Renal pelvis (tissue), 4 donors: ENCODE results near the gene SEMA6C. TPM values are rescaled to one million over a fixed set of nuclear protein-coding genes. Genes with fewer than 3 reads are reported as not detected.
"Not testable (repeated sequence)": the region's sequence is repeated elsewhere in the genome, so short reads cannot be mapped to it uniquely, and the experiment has no call there.

Source experiments
- DNase-seq: peaks from one replicate; pipeline ENCODE4 v3.0.0-alpha.2; 2013
- polyA plus RNA-seq, 3 donors: library from polyadenylated mRNA; unstranded; fragments of 120-200 nt; gene quantifications; one replicate each; pipeline ENCODE4 v1.2.1, GENCODE V29; 2013; ENCODE audit not compliant: insufficient read length in 3 of 3

The SEMA6C gene
- polyA plus RNA-seq, 3 donors = 27.5 to 37.6 (median 33.3) TPM

DNA sequence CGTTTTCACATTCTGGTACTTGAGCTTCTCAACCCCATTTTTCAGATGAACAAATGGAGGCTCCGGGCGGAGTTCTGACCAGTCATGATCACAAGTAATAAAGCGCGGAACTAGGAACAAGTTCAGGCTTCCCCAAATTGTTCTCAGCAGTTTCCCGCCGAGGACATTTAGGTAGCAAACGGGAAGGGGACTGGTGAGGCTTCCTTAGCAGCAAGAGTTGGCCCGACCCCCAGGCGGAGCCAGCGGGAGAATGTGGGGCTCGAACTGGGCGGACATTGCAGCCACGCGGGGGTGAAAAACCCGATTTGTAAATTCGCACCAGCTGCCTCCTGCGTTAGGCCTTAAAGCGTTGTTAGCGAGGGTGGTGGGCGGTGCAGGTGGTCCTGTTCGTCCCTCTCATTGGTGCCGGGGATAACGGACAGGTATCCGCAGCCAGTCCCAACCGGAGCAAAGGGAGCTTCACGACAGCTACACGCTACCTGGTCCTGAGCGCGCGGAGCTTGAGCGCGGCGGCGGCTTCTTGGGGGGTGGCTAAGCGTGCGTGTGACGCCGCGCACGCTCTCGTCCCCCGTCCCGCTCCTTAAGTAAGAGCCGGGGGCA is 15.3 kb downstream of the SEMA6C start:
- DNase-seq = peak; percentile 92

DNA sequence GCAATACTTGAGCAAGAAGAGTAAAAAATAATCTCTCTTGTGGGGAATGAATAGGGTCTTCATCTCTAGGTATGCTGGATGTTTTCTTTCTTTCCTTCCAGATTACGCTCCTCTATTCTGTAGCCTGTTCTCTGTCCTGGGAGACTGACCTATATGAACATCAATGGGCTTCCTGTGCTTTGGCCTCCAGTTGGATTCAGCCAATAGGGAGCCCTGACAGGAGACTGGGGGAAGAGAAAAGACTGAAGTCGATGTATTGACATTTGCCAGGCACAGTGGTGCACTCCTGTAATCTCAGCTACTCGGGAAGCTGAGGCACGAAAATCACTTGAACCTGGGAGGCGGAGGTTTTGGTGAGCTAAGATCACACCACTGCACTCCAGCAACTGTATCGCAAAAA is 17.6 kb downstream of the SEMA6C start:
- DNase-seq = no peak

DNA sequence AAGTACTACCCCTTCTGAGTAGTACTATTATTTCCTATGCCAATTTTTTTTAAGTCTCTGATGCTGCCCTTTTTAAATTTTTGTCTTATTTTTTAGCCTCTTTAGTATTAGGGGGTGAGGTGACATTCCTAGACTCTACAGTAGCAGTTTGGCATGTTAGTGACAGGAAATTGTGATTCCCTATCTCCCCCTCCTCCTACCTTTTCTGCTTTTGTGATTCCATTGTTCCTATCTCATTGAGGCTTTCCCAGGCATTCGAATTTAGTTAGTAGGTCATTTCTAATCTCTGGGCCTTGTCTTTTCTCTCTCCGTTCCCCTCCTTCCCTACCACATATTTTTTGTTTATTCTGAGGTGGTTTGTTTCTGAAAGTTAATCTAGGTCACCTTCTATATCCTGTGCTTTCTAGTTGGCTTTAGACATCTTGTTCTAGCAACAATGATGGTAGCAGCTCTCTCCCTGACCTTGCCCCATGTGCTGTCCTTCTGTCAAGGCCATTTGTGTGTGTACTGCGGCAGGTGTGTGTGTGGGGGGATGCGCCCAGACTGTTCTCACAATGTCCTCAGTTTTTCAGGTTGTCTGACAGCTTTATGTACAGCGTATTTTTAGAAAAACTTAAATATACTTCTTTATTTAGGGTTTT is 21.5 kb downstream of the SEMA6C start:
- no peak for DNase-seq

DNA sequence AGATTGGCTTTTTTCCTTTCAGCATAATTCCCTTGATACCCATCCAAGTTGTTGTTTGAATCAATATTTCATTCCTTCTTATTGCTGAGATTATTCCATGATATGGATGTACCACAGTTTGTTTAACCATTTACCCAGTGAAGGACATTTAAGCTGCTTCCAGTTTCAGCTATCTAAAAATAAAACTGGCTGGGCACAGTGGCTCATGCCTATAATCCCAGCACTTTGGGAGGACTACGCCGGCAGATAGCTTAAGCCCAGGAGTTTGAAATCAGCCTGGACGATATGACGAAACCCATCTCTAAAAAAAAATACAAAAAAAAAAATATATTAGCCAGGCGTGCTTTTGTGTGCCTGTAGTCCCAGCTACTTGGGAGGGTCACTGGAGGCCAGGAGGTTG is 32.6 kb downstream of the SEMA6C start:
- no peak for DNase-seq

DNA sequence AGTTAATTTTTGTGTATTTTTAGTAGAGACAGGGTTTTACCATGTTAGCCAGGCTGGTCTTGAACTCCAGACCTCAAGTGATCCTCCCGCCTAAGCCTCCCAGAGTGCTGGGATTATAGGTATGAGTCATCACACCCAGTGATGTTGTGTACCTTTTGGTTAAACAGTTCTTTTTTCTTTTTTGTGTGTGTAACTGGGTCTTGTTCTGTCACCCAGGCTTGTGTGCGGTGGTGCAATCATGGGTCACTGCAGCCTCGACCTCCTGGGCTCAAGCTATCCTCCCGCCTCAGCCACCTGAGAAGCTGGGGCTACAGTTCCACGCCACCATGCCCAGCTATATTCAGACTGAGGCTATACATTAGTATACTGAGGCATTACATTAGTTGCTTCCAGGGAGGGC is 38.1 kb downstream of the SEMA6C start:
- no peak for DNase-seq

DNA sequence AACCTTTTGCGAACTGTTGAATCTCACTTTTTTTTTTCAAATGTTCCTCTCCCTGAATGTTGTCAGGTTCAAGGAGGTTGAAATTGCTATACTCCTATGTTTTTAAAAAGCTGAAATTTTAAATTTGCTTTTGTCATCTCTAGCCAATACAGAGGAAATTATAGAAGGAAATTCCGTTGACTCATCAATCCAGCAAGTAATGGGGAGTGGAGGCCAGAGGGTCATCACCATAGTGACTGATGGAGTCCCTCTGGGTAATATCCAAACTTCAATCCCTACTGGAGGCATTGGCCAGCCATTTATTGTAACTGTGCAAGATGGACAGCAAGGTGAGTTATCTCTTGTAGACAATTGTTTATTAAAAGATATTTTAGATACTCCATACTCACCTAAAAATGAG is 39.5 kb downstream of the SEMA6C start:
- no peak for DNase-seq

DNA sequence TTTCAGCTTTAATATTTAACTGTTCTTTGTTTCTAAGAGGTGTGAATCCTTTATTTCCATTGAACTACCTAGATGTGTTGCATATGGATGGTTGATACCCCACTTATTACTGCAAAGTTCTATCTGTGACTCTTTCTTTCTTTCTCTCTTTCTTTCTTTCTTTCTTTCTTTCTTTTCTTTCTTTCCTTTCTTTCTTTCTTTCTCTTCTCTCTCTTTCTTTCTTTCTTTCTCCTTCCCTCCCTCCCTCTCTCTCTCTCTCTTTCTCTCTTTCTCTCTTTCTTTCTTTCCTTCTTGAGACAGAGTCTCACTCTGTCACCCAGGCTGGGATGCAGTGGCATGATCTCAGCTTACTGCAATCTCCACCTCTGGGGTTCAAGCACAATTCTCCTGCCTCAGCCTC is 41.8 kb downstream of the SEMA6C start:
- DNase-seq = no peak

DNA sequence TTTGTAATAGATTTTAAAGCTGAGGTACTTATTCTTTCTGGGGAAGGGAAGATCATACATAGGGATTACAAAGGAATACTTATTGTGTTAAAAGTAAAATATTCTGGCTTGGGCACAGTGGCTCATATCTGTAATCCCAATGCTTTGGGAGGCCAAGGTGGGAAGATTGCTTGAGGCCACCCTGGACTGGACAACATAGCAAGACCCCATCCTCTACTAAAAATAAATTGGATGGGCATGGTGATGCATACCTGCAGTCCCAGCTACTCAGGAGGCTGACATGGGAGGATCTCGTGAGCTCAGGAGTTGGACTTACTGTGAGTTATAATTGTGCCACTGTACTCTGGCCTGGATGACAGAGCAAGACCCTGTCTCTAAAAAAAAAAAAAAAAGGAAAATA is 48.3 kb downstream of the SEMA6C start:
- no peak for DNase-seq

DNA sequence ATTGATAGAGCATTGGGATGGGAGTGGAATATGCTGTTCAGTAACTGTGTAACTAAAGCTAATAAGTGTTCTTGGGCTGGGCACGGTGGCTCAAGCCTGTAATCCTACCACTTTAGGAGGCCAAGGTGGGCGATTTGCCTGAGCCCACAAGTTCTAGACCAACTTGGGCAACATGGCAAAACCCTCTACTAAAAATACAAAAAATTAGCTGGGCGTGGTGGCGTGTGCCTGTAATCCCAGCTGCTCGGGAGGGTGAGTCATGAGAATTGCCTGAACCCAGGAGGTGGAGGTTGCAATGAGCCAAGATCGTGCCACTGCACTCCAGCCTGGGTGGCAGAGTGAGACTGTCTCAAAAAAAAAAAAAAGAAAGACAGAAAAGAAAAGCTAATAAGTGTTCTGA is 49.0 kb downstream of the SEMA6C start:
- DNase-seq = not testable (repeated sequence)

DNA sequence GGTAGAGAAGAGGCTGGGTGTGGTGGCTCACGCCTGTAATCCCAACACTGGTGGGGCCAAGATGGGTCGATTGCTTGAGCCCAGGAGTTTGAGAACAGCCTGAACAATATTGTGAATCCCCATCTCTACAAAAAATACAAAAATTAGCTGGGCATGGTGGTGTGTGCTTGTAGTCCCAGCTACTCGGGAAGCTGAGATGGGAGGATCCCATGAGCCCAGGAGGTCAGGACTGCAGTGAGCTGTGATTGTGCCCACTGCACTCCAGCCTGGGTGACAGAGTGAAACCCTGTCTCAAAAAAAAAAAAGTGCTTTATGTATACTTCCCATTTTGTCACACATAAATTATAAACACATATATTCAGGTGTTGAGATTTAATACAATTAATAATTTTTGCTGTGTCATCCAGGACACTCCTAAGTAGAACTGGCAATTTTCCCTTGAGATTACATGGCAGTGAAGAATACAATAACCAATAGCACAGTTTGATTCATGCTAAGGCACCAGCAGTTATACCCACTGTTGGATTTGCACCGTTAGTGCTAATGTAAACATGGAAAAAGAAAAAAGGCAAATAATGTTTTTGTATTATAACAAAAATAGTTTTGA is 60.4 kb downstream of the SEMA6C start:
- no peak for DNase-seq

Other genes starting within 250 kb of the SEMA6C start
- gene SETDB1, start 220.3 kb downstream of the SEMA6C start, polyA plus RNA-seq = 10 to 100 TPM; 69.0 to 96.6 (median 92.2) TPM
- 100 to 1,000 TPM; 300 to 329 (median 318) TPM for gene CERS2, start 171.8 kb downstream of the SEMA6C start, polyA plus RNA-seq
- 10 to 100 TPM; 12.8 to 23.1 (median 17.9) TPM for gene ANXA9, start 164.3 kb downstream of the SEMA6C start, polyA plus RNA-seq
- 10 to 100 TPM; 39.6 to 57.0 (median 54.9) TPM for gene MINDY1, start 139.7 kb downstream of the SEMA6C start, polyA plus RNA-seq
- 10 to 100 TPM; 41.9 to 45.8 (median 43.7) TPM for gene PRUNE1, start 138.2 kb downstream of the SEMA6C start, polyA plus RNA-seq
- 1 to 10 TPM; 1.9 to 5.9 (median 4.6) TPM for gene BNIPL, start 110.0 kb downstream of the SEMA6C start, polyA plus RNA-seq
- 10 to 100 TPM; 10.2 to 14.1 (median 11.8) TPM for gene C1orf56, start 98.9 kb downstream of the SEMA6C start, polyA plus RNA-seq
- gene CDC42SE1, start 87.0 kb downstream of the SEMA6C start, polyA plus RNA-seq = 10 to 100 TPM; 68.5 to 89.0 (median 80.4) TPM
- gene MLLT11, start 86.2 kb downstream of the SEMA6C start, polyA plus RNA-seq = 10 to 100 TPM; 23.9 to 24.4 (median 23.9) TPM
- 10 to 100 TPM in 2 of 3 donors, 1 to 10 TPM in 1; 9.1 to 17.5 (median 14.7) TPM for gene GABPB2, start 75.9 kb downstream of the SEMA6C start, polyA plus RNA-seq
- gene TNFAIP8L2, start 10.0 kb upstream of the SEMA6C start, polyA plus RNA-seq = 1 to 10 TPM; 1.2 to 2.1 (median 1.3) TPM
- gene LYSMD1, start 19.3 kb upstream of the SEMA6C start, polyA plus RNA-seq = 10 to 100 TPM; 16.5 to 17.3 (median 16.7) TPM
- gene SCNM1, start 19.5 kb upstream of the SEMA6C start, polyA plus RNA-seq = 10 to 100 TPM; 41.1 to 45.6 (median 45.2) TPM
- gene TMOD4, start 29.4 kb upstream of the SEMA6C start, polyA plus RNA-seq = 1 to 10 TPM; 1.1 to 2.4 (median 1.5) TPM
- 10 to 100 TPM; 72.3 to 75.9 (median 73.5) TPM for gene VPS72, start 43.6 kb upstream of the SEMA6C start, polyA plus RNA-seq
- gene PIP5K1A, start 51.9 kb upstream of the SEMA6C start, polyA plus RNA-seq = 10 to 100 TPM; 61.7 to 89.4 (median 74.3) TPM
- 100 to 1,000 TPM; 166 to 188 (median 183) TPM for gene PSMD4, start 108.1 kb upstream of the SEMA6C start, polyA plus RNA-seq
- 10 to 100 TPM; 25.2 to 30.0 (median 27.5) TPM for gene ZNF687, start 135.7 kb upstream of the SEMA6C start, polyA plus RNA-seq
- gene PI4KB, start 180.8 kb upstream of the SEMA6C start, polyA plus RNA-seq = 10 to 100 TPM; 63.5 to 72.7 (median 70.2) TPM
- gene RFX5, start 200.6 kb upstream of the SEMA6C start, polyA plus RNA-seq = 10 to 100 TPM; 42.7 to 47.1 (median 42.8) TPM
- 10 to 100 TPM; 49.4 to 51.2 (median 50.7) TPM for gene SELENBP1, start 226.1 kb upstream of the SEMA6C start, polyA plus RNA-seq